Neural cell (in vitro differentiated cells): Measurements from ENCODE around the gene EFCAB8.

Experiments used
- EP300 ChIP-seq: fragments of 450-650 bp; conservative IDR thresholded peaks from 2 replicates; pipeline ENCODE4 v1.6.1; 2014; ENCODE audit warnings: antibody characterized with exemption, mild to moderate bottlenecking, moderate library complexity; ENCODE audit not compliant: poor library complexity, severe bottlenecking
- EZH2 ChIP-seq: fragments of 200-600, 300-800 bp; shearing (Covaris generic), sonication (generic); IDR thresholded peaks from 2 replicates; pipeline ENCODE4 v1.6.1; 2014; ENCODE audit warnings: antibody characterized with exemption, low read length, borderline replicate concordance, mild to moderate bottlenecking; ENCODE audit not compliant: insufficient read depth, poor library complexity, severe bottlenecking
- POLR2AphosphoS5 ChIP-seq: IDR thresholded peaks from 2 replicates; pipeline ENCODE4 v1.6.1; 2012
- RAD21 ChIP-seq: fragments of 450-650 bp; conservative IDR thresholded peaks from 2 replicates; pipeline ENCODE4 v1.6.1; 2014; ENCODE audit warnings: antibody characterized with exemption, mild to moderate bottlenecking, moderate library complexity
- SMC3 ChIP-seq: fragments of 450-650 bp; conservative IDR thresholded peaks from 2 replicates; pipeline ENCODE4 v1.6.1; 2014; ENCODE audit warnings: antibody characterized with exemption, mild to moderate bottlenecking, moderate library complexity; ENCODE audit not compliant: poor library complexity
- TAF1 ChIP-seq: IDR thresholded peaks from 2 replicates; pipeline ENCODE4 v1.6.1; 2012; ENCODE audit warnings: low read depth
- TF ChIP-seq, protein P1 (sequence below): fragments of 450-650 bp; IDR thresholded peaks from 2 replicates; pipeline ENCODE4 v1.5.1; 2014; ENCODE audit warnings: antibody characterized with exemption, mild to moderate bottlenecking, moderate library complexity; ENCODE audit not compliant: poor library complexity, severe bottlenecking
- TF ChIP-seq, protein P2 (sequence below): IDR thresholded peaks from 2 replicates; pipeline ENCODE4 v1.6.1; 2012; ENCODE audit warnings: borderline replicate concordance

DNA sequence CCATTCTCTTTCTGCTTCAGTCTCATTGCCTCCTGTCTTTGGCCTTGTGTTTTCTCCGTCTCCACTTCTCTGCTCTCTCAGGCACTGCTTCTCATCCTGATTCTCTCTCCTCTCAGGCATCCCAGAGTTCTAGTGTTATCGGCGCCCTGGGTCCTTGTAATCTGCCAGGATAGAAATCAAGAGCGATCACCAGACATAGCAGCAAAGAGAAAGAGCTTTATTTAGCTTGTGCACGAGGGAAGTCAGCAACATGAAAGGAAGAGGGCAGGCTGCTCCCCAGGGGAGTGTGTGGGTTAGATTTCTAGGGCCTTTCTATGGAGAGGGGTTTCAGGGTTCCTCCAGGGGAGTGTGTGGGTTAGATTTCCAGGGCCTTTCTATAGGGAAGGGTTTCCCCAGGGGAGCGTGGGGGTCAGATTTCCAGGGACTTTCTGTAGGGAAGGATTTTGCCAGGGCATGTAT lies 113.0 kb downstream of the EFCAB8 start:
- no peak for TF ChIP-seq EZH2
- TF ChIP-seq, protein P1, sequence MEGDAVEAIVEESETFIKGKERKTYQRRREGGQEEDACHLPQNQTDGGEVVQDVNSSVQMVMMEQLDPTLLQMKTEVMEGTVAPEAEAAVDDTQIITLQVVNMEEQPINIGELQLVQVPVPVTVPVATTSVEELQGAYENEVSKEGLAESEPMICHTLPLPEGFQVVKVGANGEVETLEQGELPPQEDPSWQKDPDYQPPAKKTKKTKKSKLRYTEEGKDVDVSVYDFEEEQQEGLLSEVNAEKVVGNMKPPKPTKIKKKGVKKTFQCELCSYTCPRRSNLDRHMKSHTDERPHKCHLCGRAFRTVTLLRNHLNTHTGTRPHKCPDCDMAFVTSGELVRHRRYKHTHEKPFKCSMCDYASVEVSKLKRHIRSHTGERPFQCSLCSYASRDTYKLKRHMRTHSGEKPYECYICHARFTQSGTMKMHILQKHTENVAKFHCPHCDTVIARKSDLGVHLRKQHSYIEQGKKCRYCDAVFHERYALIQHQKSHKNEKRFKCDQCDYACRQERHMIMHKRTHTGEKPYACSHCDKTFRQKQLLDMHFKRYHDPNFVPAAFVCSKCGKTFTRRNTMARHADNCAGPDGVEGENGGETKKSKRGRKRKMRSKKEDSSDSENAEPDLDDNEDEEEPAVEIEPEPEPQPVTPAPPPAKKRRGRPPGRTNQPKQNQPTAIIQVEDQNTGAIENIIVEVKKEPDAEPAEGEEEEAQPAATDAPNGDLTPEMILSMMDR, result no peak
- no peak for TF ChIP-seq EP300
- TF ChIP-seq, protein P2, sequence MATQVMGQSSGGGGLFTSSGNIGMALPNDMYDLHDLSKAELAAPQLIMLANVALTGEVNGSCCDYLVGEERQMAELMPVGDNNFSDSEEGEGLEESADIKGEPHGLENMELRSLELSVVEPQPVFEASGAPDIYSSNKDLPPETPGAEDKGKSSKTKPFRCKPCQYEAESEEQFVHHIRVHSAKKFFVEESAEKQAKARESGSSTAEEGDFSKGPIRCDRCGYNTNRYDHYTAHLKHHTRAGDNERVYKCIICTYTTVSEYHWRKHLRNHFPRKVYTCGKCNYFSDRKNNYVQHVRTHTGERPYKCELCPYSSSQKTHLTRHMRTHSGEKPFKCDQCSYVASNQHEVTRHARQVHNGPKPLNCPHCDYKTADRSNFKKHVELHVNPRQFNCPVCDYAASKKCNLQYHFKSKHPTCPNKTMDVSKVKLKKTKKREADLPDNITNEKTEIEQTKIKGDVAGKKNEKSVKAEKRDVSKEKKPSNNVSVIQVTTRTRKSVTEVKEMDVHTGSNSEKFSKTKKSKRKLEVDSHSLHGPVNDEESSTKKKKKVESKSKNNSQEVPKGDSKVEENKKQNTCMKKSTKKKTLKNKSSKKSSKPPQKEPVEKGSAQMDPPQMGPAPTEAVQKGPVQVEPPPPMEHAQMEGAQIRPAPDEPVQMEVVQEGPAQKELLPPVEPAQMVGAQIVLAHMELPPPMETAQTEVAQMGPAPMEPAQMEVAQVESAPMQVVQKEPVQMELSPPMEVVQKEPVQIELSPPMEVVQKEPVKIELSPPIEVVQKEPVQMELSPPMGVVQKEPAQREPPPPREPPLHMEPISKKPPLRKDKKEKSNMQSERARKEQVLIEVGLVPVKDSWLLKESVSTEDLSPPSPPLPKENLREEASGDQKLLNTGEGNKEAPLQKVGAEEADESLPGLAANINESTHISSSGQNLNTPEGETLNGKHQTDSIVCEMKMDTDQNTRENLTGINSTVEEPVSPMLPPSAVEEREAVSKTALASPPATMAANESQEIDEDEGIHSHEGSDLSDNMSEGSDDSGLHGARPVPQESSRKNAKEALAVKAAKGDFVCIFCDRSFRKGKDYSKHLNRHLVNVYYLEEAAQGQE, result no peak
- TF ChIP-seq SMC3, result no peak
- TF ChIP-seq POLR2AphosphoS5, result no peak
- no peak for TF ChIP-seq RAD21
- TF ChIP-seq TAF1, result no peak
